ENCODE results near the gene AKR1C4.
"Not testable (repeated sequence)": the region's sequence is repeated elsewhere in the genome, so short reads cannot be mapped to it uniquely, and the experiment has no call there.

AKR1C4 gene

GRCh38 chr10:5206799-5207198, 10.2 kb downstream of the AKR1C4 start:
- DNase-seq (ENCODE audit: low read depth, low spot score): no peak

GRCh38 chr10:5209776-5210175, 13.1 kb downstream of the AKR1C4 start:
- DNase-seq (ENCODE audit: low read depth, low spot score): not testable (repeated sequence)

- not testable (repeated sequence) for DNase-seq (ENCODE audit: low read depth, low spot score)
These were observed 13.6 kb downstream of the AKR1C4 start for GRCh38 chr10:5210261-5210660.

DNA sequence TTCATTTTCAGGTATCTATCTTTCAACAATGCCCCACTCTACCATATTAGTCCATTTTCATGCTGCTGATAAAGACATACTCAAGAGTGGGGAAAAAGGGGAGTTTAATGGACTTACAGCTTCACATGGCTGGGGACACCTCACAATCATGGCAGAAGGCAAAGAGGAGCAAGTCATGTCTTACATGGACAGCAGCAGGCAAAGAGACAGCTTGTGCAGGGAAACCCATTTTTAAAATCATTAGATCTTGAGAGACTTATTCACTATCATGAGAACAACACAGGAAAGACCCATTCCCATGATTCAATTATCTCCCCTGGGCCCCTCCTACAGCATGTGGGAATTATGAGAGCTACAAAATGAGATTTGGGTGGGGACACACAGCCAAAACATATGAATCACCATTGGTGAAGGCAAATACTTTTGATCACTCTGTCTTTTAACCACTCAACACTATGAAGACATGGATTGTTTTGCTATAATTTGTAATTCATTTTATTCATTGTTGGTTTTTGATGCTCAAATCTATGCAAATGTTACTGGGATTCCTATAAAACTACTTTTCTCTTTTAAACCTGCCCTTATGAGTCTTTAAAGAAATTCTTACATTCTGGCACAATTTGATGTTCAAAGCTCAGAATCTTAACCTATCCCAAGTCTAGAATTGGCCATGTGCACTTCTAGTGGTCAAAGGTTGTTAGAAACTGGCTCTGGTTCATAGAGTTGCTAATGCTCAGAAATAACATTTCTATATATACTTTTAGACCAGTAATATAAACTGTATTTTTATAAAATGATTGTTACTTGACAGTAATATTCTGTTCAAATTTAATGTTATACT, 15.3 kb downstream of the AKR1C4 start:
- no peak for DNase-seq (ENCODE audit: low read depth, low spot score)

- DNase-seq (ENCODE audit: low read depth, low spot score): no peak
These were observed 20.2 kb downstream of the AKR1C4 start for GRCh38 chr10:5216801-5217200.

DNA sequence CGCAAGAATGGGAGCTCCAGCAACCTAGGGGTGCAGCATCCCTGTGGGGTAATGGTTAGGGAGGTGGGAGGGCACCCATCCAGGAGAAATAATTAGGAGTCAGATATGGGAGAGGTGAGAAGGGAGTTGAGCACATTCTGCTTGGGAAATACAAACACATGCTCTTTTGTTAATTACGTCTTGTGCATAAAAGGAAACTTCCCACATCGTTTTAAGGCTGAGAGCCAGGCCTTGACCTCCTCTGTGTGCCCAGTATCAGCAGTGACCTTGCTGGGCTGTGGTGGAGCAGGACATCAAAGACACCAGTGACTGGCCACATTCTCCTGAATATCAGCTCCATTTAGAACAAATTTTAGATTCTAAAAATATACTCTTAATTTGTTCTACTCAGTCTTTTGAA, 22.6 kb downstream of the AKR1C4 start:
- DNase-seq (ENCODE audit: low read depth, low spot score): no peak

DNA sequence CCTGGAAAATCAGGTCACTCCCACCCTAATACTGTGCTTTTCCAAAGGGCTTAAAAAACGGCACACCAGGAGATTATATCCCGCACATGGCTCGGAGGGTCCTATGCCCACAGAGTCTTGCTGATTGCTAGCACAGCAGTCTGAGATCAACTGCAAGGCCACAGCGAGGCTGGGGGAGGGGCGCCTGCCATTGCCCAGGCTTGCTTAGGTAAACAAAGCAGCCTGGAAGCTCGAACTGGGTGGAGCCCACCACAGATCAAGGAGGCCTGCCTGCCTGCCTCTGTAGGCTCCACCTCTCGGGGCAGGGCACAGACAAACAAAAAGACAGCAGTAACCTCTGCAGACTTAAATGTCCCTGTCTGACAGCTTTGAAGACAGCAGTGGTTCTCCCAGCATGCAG, 26.3 kb downstream of the AKR1C4 start:
- DNase-seq (ENCODE audit: low read depth, low spot score): not testable (repeated sequence)

- no peak for DNase-seq (ENCODE audit: low read depth, low spot score)
These were observed 32.4 kb downstream of the AKR1C4 start for GRCh38 chr10:5229019-5229418.

DNA sequence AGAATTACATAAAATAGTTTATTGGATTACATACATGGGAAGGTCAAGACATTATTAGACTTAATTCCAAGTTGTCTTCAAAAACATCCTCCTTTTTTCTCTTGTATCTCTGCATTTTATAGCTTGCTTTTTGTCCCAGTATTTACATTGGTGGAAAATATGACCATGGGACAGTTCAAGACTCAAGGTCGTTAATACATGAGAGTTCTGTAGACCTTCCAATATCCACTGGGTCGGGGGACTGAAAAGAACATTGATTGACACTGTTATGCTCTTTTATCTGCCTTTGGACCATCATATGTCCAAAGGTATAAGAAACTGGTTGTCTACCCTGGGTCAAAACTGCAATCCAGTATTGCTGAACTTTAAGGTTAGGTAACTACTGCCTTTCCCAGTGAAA, 36.7 kb downstream of the AKR1C4 start:
- no peak for DNase-seq (ENCODE audit: low read depth, low spot score)

DNA sequence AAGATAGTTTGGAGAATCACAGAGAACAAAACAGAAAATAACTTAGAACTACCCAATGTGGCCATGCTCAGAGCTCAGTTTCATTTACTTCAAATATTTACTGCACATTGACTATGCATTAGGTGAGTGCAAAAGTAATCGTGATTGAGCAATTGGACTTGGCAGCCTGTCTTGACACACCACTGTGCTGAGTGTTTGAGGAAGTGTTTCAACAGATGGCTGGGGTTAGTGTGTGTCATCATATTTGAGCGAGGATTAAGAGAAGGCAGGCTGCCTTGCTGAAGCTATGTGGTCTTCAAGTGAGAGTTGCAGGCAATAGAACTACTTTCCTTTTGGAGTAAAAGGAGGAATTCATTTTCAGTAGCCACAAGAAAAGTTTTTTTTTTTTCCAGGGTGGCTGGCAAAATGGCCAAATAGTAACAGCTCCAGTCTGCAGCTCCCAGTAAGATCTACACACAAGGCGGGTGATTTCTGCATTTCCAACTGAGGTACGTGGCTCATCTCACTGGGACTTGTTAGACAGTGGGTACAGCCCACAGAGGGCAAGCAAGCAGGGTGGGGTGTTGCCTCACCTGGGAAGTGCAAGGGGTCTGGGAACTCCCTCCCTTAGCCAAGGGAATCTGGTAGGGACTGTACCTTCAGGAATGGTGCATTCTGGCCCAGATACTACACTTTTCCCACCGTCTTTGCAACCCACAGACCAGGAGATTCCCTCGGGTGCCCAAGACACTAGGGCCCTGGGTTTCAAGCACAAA, 37.6 kb downstream of the AKR1C4 start:
- DNase-seq (ENCODE audit: low read depth, low spot score): no peak

GRCh38 chr10:5237541-5237940, 40.9 kb downstream of the AKR1C4 start:
- not testable (repeated sequence) for DNase-seq (ENCODE audit: low read depth, low spot score)

- no peak for DNase-seq (ENCODE audit: low read depth, low spot score)
These were observed 45.9 kb downstream of the AKR1C4 start for GRCh38 chr10:5242585-5242984.

- no peak for DNase-seq (ENCODE audit: low read depth, low spot score)
These were observed 46.9 kb downstream of the AKR1C4 start for GRCh38 chr10:5243521-5243987.

DNA sequence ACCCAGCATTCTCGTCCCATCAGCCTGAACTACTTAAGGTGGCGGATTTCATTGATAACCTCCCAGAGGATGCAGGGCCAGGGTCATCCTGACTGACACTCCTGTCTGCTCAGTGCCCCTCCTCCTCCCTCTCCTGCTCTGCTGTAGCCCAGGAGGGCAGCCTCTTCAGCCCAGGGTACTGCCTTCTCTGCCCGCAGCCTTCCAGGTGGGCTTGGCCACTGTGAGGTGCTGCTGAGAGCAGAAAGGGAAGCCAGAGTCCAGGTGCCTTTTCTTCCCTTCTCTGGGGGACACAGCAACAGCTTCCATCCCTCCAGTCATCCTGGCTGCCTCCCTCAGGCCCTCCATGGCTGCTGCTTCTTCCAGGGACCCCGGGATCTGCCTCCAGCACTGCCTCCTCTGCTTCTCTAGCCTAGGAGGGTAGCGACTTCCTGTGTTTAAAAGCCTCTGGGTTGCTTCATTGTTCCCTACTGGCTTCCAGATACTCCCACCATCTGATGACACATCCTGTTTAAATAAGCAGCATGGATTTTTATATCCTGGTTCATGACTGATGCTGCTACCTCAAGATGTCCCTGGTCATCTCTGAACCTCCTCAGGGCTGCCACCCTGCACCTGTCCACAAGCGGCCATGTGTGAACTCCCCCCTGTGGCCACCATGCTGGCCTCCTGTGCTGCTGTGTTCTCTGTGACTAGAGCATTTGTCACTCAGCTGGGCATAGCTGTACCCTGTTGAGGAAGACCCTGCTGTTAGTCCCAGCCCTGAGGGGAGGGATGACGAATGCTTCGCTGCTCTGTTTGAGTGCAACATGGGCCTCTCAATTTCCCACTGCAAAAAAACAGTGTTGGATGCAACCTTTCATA, 55.8 kb downstream of the AKR1C4 start:
- no peak for DNase-seq (ENCODE audit: low read depth, low spot score)

DNA sequence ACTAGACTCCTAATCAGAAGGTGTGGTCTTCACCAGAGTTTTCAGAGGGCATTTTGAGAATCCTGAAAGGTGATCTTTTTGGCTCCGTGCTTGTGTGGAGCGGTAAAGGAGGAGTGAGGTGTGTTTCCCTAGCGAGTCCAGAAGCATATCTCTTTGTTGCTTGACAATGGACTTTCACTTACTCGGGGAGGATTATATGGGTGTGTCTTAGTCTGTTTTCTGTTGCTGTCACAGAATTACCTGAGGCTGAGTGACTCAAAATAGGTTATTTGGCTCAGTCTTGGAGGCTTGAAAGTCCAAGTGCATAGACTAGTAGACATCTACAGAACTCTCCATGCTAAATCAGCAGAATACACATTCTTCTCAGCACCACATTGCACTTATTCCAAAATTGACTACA, 57.9 kb downstream of the AKR1C4 start:
- no peak for DNase-seq (ENCODE audit: low read depth, low spot score)

DNA sequence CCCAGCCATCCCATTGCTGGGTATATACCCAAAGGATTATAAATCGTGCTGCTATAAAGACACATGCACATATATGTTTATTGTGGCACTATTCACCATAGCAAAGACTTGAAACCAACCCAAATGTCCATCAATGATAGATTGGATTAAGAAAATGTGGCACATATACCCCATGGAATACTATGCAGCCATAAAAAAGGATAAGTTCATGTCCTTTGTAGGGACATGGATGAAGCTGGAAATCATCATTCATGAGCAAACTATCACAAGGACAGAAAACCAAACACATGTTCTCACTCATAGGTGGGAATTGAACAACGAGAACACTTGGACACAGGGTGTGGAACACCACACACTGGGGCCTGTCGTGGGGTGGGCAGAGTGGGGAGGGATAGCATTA, 61.1 kb downstream of the AKR1C4 start:
- not testable (repeated sequence) for DNase-seq (ENCODE audit: low read depth, low spot score)

- no peak for DNase-seq (ENCODE audit: low read depth, low spot score)
These were observed 62.7 kb downstream of the AKR1C4 start for GRCh38 chr10:5259132-5259951.

GRCh38 chr10:5259952-5260578, 63.4 kb downstream of the AKR1C4 start:
- no peak for DNase-seq (ENCODE audit: low read depth, low spot score)

DNA sequence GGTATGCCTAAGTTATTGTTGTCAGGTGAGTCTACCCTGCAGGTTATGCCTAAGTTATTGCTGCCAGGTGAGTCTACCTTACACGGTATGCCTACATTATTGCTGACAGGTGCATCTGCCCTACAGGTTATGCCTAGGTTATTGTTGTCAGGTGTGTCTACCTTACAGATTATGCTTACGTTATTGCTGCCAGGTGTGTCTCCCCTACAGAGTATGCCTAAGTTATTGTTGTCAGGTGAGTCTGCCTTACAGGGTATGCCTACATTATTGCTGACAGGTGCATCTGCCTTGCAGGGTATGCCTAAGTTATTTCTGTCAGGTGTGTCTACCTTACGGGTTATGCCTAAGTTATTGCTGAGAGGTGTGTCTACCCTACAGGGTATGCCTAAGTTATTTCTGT, 64.2 kb downstream of the AKR1C4 start:
- DNase-seq (ENCODE audit: low read depth, low spot score): no peak

DNA sequence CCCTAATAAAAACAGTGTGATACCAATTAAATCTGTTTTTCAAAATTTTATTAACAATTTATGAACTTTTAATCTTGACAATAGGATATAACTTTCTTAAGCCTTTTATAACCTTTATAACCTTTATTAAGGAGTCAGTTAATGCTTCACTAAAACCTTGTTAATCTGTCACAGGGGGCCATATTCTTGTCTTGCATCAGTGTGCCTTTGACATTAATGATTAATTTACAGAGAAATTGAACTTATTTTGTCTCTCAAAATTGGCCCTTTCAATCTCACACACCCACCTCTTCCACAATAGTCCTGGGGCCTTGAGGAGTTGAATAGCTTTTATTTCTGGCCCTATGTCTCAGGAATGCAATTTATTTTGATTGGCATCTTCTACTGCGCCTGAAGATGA, 68.5 kb downstream of the AKR1C4 start:
- no peak for DNase-seq (ENCODE audit: low read depth, low spot score)

DNA sequence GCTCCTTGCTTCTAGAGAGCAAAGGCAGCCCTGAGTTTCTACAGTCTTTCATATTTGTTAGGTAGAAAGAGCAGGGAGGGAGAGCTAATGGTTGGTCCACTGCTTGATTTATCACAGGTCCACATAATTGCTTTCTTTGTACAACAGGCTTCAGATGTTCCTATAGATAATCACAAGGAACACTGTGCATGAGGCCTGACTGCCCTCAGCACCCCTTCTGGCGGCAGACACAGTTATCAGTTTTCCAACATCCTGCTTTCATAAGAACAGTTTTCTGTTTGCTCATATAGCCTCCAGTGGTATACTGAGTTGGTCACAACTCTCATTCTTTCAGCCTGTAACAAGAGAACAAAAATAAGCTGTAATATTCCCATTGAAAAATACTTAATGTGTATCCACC, 69.7 kb downstream of the AKR1C4 start:
- no peak for DNase-seq (ENCODE audit: low read depth, low spot score)
